Stimulated activated CD4-positive, alpha-beta T cell treated with anti-CD3 and anti-CD28 coated beads, Interleukin-15, amount 100 ng/mL, for 24 hours (primary cell): ENCODE measurements around the gene RPS8.
A peak's percentile ranks its signal among the peaks of the same experiment; 100 is the strongest.
"Not testable (repeated sequence)": the region's sequence is repeated elsewhere in the genome, so short reads cannot be mapped to it uniquely, and the experiment has no call there.

Source experiments
- DNase-seq: peaks from one replicate; pipeline ENCODE4 v3.0.0-alpha.2; 2020

Gene RPS8

DNA sequence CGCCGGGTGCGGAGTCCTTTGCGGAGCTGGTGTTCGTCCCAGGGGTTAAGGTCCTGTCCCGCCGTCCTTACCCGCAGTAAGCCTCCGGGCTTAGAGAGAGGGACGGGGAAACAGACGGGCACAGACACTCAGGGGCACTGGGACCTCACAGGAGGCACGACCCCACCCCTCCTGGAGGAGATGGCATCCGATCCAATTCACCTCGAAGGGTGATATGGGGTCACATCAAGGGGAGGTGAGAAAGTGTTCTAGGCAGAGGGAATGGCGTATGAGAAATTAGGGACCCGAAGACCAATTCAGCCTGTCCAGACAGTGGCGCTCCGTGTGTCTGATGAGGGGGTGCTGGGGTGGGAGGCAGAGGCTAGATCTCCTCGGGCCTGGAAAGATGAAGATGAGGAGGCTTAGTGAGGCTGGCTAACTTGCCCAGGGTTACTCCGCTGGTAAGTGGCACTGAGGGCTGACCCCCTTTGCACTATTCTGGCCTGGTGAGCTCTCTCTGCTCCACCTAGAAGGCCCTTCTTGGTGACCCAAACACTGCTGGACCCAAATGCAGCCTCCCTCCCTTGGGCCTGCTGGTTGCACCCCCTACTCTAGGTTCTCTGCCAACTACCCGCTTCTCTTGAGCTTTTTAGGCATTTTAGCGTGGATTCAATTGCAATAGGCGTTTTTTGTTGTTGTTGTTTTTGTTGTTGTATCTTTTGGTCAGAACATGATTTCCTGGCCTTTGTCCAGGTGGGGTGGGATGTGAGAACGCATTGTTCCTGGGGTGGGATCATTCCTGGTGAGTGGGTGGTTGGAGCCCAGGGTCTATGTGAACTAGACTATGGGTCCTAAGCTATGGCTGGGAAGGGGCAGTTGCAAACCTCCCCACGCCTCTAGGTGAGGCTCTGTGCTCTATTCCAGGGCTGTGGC is 45.2 kb downstream of the RPS8 start:
- no peak for DNase-seq

DNA sequence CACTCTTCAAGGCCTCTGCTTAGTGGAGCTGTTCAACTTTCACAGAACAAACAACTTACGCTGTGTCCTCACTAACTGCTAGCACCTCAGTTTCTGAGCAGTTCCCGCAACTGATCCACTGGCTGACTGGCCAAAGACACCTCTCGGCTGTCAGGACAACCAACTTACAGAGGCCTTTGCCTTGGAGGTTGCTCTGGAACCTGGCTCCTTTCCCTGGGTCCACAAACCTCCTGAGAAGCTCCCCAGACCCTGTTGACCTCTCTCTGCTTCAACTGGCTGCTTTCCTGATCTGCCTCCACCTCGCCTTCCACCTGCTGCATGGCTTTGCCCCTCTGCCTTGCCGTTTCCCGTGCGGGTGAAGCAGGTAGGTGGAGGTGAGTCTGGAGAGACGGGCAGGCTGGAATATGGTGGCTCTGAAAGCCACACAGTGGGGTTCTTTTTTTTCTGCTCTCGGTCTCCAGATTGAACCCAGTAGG is 45.9 kb downstream of the RPS8 start:
- no peak for DNase-seq

DNA sequence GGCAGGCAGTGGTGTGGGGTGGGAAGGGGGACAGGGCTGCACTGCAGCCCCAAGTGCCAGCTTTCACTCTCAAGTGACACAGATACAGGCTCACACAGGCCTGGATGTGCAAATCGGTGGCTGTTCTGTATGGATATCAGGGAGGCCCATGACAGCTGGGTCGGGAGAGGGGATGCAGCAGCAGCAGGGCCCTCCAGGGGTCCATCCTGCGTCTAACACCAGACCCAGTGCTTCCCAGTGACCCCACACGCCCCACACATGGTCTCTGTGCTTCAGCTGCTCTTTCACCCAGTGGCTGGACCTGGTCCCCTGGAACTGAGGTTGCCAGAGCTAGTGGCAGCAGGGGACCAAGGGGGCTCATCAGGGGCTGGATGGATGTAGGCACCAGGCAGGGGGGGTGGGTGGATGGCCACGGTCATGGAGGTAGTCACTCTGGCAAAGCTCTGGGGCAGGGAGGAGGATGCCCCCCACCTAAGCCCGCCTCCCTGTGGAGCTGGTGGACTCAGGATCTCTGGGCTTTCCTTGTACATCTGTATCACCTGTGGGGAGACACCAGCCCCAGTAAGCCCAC is 46.9 kb downstream of the RPS8 start:
- no peak for DNase-seq

- no peak for DNase-seq
These were observed 47.7 kb downstream of the RPS8 start for GRCh38 chr1:44822981-44823451.

GRCh38 chr1:44824392-44824791 is 49.1 kb downstream of the RPS8 start:
- DNase-seq: not testable (repeated sequence)

- no peak for DNase-seq
These were observed 51.2 kb downstream of the RPS8 start for GRCh38 chr1:44826375-44827196.

DNA sequence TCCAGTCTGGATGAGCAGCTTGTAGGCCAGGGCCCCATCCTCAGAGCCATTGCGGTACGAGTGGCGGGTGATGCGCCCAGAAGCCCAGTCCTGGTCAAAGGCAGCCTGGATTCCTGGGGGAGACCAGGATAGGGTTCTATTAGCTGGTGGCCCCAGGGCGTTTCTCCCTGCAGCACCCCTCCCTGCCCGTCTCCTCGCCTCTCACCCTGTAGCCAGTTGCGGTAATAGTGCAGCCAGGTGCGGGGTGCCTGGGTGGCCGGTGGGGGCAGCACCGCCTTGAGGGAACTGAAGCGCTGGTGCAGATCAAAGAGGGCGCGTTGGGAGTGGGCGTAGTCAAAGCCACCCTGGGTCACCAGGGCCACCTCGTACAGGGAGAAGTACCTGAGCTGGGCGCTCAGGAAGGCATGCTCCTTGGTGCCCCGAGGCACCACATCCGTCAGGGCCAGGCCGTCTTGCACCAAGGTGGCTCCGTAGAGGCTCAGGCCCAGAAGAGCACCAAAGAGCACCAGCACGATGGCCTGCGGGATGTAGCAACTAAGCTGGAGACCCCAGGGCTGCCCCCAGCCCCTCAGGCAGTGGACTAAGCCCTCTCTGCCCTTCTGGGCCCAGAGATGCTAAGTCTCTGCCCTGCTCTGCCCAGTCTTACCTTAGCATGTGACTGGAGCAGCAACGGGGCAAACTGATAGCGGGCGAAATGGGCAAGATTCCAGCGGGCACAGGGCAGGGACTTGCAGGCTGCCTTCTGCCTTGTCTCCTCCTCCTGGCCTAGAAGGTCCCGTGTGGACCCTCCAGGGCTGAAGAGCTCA is 52.1 kb downstream of the RPS8 start:
- DNase-seq: peak; percentile 14

- DNase-seq: no peak
These were observed 52.8 kb downstream of the RPS8 start for GRCh38 chr1:44828003-44828651.
